Cardiac fibroblast (primary cell): ENCODE measurements around the gene DMRTA1.
"Not testable (repeated sequence)": the region's sequence is repeated elsewhere in the genome, so short reads cannot be mapped to it uniquely, and the experiment has no call there.

ENCODE experiments used
- DNase-seq, 2 donors: peaks; one replicate each; pipeline versions ENCODE4 v3.0.0 to v3.0.0-alpha.2; 2010; ENCODE audit warnings: low read depth in 2 of 2
- H3K4me3 ChIP-seq, 2 donors: replicated peaks in 1 of 2; 1 replicate in 1 of 2; 2 replicates in 1 of 2; pipeline ENCODE4 v1.5.1; 2011; ENCODE audit warnings: low read depth in 2 of 2, low read length in 2 of 2, mild to moderate bottlenecking in 2 of 2, moderate library complexity in 1 of 2
- TF ChIP-seq, protein P1 (sequence below): IDR thresholded peaks from one replicate; pipeline ENCODE4 v1.5.1; 2011; ENCODE audit warnings: low read depth, mild to moderate bottlenecking, low read length, inconsistent platforms

DMRTA1 gene

DNA sequence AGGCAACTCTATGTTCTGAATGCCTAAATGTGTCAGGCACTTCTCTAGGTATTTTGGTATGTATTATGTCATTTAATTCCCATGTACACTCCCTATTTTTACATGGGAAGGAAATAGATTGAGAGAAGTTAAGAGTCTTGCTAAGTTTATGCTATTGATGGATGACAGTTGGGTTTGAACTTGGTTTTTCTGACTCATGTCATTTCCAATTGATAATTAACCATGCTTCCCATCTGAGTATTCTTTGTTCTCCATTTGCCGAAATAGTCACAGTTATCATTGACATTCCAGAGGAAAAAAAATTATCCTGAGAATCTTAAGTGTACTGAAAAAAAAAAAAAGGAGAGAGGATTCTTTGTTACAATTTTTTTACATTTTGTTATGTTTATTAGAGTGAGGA, 23.1 kb upstream of the DMRTA1 start:
- TF ChIP-seq, protein P1, sequence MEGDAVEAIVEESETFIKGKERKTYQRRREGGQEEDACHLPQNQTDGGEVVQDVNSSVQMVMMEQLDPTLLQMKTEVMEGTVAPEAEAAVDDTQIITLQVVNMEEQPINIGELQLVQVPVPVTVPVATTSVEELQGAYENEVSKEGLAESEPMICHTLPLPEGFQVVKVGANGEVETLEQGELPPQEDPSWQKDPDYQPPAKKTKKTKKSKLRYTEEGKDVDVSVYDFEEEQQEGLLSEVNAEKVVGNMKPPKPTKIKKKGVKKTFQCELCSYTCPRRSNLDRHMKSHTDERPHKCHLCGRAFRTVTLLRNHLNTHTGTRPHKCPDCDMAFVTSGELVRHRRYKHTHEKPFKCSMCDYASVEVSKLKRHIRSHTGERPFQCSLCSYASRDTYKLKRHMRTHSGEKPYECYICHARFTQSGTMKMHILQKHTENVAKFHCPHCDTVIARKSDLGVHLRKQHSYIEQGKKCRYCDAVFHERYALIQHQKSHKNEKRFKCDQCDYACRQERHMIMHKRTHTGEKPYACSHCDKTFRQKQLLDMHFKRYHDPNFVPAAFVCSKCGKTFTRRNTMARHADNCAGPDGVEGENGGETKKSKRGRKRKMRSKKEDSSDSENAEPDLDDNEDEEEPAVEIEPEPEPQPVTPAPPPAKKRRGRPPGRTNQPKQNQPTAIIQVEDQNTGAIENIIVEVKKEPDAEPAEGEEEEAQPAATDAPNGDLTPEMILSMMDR = no peak
- no peak for DNase-seq
- no peak overlapping the region for H3K4me3 ChIP-seq

DNA sequence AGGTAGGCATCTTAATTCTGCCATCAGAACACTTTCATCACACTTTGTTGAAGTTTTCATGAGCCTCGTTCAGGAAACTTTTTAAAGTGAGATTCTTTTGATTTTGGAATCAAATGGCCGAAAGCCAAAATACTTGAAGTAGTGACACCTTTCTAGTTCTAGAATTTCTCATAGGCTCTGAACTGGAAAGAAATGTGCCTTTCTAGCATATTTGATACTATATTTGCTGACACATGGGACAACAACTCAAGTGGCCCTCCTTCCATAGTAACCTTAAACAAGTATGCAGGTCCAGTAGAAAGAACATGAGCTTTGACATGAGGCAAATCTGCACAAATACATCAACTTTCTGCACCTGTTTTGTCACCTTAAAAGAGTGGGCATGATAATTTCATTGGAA, 22.0 kb upstream of the DMRTA1 start:
- no peak for DNase-seq
- TF ChIP-seq, protein P1 = no peak
- H3K4me3 ChIP-seq = no peak overlapping the region

DNA sequence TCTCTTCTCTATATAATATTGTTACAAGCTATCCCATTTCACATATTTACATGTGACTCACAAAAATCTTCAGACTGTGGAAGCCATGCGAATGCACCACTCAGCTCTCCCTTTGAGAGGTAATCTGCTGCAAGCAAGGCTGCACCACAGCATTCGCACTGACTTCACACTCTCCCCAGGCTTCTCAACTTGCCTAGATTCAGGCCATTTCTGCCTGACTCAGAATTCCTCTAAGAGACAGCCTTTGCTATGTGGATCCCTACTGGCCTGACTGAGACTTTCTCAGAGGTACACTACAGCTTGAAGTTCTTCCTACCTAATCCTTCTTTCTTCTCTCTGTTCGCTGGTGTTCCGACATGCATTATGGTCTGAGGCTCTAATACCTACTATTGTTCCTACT, 21.1 kb upstream of the DMRTA1 start:
- no peak for DNase-seq
- H3K4me3 ChIP-seq = no peak overlapping the region
- TF ChIP-seq, protein P1 = no peak

- TF ChIP-seq, protein P1 = no peak
- no peak overlapping the region for H3K4me3 ChIP-seq
- DNase-seq = no peak
These were observed 19.3 kb upstream of the DMRTA1 start for GRCh38 chr9:22427226-22427880.

DNA sequence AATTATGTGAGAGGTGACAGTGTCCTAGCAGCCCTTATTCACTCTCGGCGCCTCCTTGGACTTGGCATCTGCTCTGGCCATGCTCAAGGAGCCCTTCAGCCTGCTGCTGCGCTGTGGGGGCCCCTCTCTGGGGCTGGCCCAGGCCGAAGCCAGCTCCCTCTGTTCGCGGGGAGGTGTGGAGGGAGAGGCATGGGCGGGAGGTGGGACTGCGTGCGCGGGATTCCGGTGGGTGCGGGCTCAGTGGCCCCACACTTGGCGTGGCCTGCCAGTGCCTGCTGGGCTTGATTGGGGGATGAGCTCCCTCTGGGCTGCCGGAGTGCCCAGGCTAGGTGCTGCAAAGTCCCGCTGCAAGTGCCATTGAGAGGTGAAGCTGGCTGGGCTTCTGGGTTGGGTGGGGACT, 12.9 kb upstream of the DMRTA1 start:
- TF ChIP-seq, protein P1 = no peak
- H3K4me3 ChIP-seq = no peak overlapping the region
- no peak for DNase-seq

DNA sequence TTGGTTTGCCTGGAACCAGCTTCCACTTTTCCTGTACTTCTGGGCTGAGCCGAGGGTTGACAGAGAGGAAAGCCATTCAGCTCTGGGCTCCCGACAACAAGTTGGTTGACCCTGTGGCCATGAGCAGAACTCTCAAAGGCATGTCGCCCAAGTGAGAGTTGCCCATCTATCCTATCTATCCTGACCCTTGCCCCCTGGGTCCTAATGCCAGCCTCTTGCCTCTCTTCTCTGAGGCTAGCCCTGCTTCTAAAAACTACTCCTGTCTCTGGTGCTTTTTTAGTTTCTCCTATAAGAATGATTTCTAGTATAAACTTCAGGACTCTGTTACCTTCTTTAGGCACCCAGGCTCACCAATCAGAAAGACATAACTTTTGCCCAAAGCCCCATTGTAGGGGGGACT, 11.4 kb upstream of the DMRTA1 start:
- not testable (repeated sequence) for DNase-seq, H3K4me3 ChIP-seq

- H3K4me3 ChIP-seq, DNase-seq: not testable (repeated sequence)
These were observed 9.1 kb upstream of the DMRTA1 start for GRCh38 chr9:22437461-22438067.

DNA sequence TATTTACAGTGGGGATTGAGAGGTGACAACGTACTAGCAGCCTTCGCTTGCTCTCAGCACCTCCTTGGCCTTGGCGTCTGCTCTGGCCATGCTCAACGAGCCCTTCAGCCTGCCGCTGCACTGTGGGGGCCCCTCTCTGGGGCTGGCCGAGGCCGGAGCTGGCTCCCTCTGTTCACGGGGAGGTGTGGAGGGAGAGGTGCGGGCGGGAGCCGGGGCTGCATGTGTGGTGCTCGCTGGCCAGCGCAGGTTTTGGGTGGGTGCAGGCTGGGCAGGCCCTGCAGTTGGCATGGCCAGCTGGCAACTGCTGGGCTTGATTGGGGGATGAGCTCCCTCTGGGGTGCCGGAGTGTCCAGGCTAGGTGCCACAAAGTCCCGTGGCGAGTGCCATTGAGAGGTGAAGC, 5.8 kb upstream of the DMRTA1 start:
- H3K4me3 ChIP-seq = no peak overlapping the region
- TF ChIP-seq, protein P1 = no peak
- no peak for DNase-seq
